ENCODE results near the gene HOXB7.

Gene HOXB7

GRCh38 chr17:48623583-48623982, 12.8 kb upstream of the HOXB7 start:
- no peak for DNase-seq (ENCODE audit: low spot score)

- no peak for DNase-seq (ENCODE audit: low spot score)
These were observed 12.0 kb upstream of the HOXB7 start for GRCh38 chr17:48622857-48623256.

- no peak for DNase-seq (ENCODE audit: low spot score)
These were observed 10.9 kb upstream of the HOXB7 start for GRCh38 chr17:48621410-48622392.

GRCh38 chr17:48620461-48621139, 9.8 kb upstream of the HOXB7 start:
- DNase-seq (ENCODE audit: low spot score), result no peak

GRCh38 chr17:48619826-48620449, 9.1 kb upstream of the HOXB7 start:
- DNase-seq (ENCODE audit: low spot score), result no peak

GRCh38 chr17:48618256-48618896, 7.6 kb upstream of the HOXB7 start:
- DNase-seq (ENCODE audit: low spot score), result peak; percentile 85

GRCh38 chr17:48617471-48618255, 6.8 kb upstream of the HOXB7 start:
- DNase-seq (ENCODE audit: low spot score), result no peak

GRCh38 chr17:48616717-48617470, 6.1 kb upstream of the HOXB7 start:
- DNase-seq (ENCODE audit: low spot score), result no peak

GRCh38 chr17:48615963-48616716, 5.3 kb upstream of the HOXB7 start:
- DNase-seq (ENCODE audit: low spot score), result no peak

- no peak for DNase-seq (ENCODE audit: low spot score)
These were observed 4.5 kb upstream of the HOXB7 start, which contains the start of gene HOXB8 for GRCh38 chr17:48615047-48615962. Gene HOXB8, minus strand, starts transcription at chr17:48615292. Its CDS starts 588 bp downstream, at chr17:48614704.

GRCh38 chr17:48613862-48614694, 3.3 kb upstream of the HOXB7 start:
- peak; percentile 20 for DNase-seq (ENCODE audit: low spot score)

- peak; percentile 42 for DNase-seq (ENCODE audit: low spot score)
These were observed 2.3 kb upstream of the HOXB7 start for GRCh38 chr17:48612854-48613691.

GRCh38 chr17:48612456-48612853, 1.6 kb upstream of the HOXB7 start:
- DNase-seq (ENCODE audit: low spot score), result no peak

GRCh38 chr17:48611681-48612455, 1.1 kb upstream of the HOXB7 start:
- DNase-seq (ENCODE audit: low spot score), result no peak

GRCh38 chr17:48611213-48611612, 396 bp upstream of the HOXB7 start:
- DNase-seq (ENCODE audit: low spot score), result no peak

GRCh38 chr17:48609759-48610281, 997 bp downstream of the HOXB7 start:
- no peak for DNase-seq (ENCODE audit: low spot score)
